Heart left ventricle (tissue), 13 donors: ENCODE measurements around the gene ERBIN.

Experiments used
- POLR2A ChIP-seq, 2 donors: fragments of 450-650 bp; IDR thresholded peaks; one replicate each; pipeline ENCODE4 v1.6.1; 2017; ENCODE audit warnings: antibody characterized with exemption in 2 of 2, mild to moderate bottlenecking in 2 of 2, moderate library complexity in 2 of 2
- TF ChIP-seq, protein P1 (sequence below), 12 donors: fragments of 200-600 bp; sonication (generic) in 4 of 12; IDR thresholded peaks; one replicate each; pipeline versions ENCODE4 v1.5.0 to v1.8.0; 2018 to 2022; ENCODE audit warnings: antibody characterized with exemption in 12 of 12, mild to moderate bottlenecking in 5 of 12
- donor health status: ischemic (EF 13 %, LVEDD 7.1; RV severe dilation, severe dysfunction).
- donor health status: DM: no; HTN: yes; CAD: no.
- donor health status: DM: no; HTN: no; CAD: no.
- donor health status: ischemic (EF 25% LVEDD 6.9; RV normal size, moderate dysfunction).
- donor health status: ischemic (EF 25% LVEDD 5.7; RV mildly dilated, moderate dysfunction).
- donor health status: ischemic (EF 35%, LVEDD 5.7; RV mildly dilated, moderate dysfunction).
- donor health status: nonischemic (EF 11% LVEDD 7.7; RV severe dilation, severe dysfunction).
- donor health status: DM: yes; HTN: yes; CAD: no.
- donor health status: PGD.
- donor health status: ischemic (EF 29% LVEDD 5.4; RV normal size, mild dysfunction).
- donor health status: nonischemic (EF 23%, LVEDD 6.1; RV moderate dilation, normal function).

DNA sequence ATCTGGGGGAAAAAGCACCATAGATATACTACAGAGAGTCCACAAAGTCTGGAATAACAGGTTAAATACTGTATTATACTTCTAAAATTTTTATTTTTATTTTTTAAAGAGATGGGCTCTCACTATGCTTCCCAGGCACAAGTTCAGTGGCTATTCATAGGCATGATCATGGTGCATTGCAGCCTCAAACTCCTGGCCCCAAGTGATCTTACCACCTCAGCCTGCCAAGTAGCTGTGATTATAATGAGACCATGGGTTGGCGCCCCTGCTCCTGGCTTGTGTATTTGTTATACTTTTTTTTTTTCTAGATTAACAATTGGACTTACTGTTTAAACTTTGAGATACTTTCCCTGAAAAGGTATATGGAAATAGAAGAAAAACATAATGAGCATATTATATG lies 25.9 kb downstream of the ERBIN start:
- no peak for TF ChIP-seq POLR2A (IDR thresholded peaks at IDR 0.05)
- TF ChIP-seq, protein P1, sequence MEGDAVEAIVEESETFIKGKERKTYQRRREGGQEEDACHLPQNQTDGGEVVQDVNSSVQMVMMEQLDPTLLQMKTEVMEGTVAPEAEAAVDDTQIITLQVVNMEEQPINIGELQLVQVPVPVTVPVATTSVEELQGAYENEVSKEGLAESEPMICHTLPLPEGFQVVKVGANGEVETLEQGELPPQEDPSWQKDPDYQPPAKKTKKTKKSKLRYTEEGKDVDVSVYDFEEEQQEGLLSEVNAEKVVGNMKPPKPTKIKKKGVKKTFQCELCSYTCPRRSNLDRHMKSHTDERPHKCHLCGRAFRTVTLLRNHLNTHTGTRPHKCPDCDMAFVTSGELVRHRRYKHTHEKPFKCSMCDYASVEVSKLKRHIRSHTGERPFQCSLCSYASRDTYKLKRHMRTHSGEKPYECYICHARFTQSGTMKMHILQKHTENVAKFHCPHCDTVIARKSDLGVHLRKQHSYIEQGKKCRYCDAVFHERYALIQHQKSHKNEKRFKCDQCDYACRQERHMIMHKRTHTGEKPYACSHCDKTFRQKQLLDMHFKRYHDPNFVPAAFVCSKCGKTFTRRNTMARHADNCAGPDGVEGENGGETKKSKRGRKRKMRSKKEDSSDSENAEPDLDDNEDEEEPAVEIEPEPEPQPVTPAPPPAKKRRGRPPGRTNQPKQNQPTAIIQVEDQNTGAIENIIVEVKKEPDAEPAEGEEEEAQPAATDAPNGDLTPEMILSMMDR (IDR thresholded peaks at IDR 0.05): no peak
